SK-N-MC (cell line): ENCODE data around the gene SBF2.

Experiments used
- DNase-seq: peaks from one replicate; pipeline ENCODE4 v3.0.0-alpha.2; 2011; ENCODE audit warnings: low read depth, low spot score
- H3K27ac ChIP-seq: fragments of 200-600 bp; sonication (generic); 2 replicates; pipeline ENCODE4 v1.5.1; 2016; ENCODE audit warnings: mixed run types
- H3K36me3 ChIP-seq: fragments of 200-600 bp; sonication (generic); 2 replicates; pipeline ENCODE4 v1.6.1; 2017; ENCODE audit warnings: antibody characterized with exemption, low read length, mixed read lengths; ENCODE audit not compliant: insufficient read depth
- H3K4me3 ChIP-seq: fragments of 200-600 bp; sonication (generic); 2 replicates; pipeline ENCODE4 v1.5.1; 2016
- H3K9ac ChIP-seq: fragments of 200-600 bp; sonication (generic); 2 replicates; pipeline ENCODE4 v1.8.0; 2017; ENCODE audit warnings: mixed run types, mixed read lengths; ENCODE audit not compliant: insufficient read length
- H3K9me3 ChIP-seq: fragments of 200-600 bp; sonication (generic); 2 replicates; pipeline ENCODE4 v1.6.1; 2017; ENCODE audit warnings: low read depth, mild to moderate bottlenecking, antibody characterized with exemption, low read length, moderate library complexity, mixed read lengths
- EZH2 ChIP-seq: fragments of 200-600 bp; sonication (generic); IDR thresholded peaks from one replicate; pipeline ENCODE4 v1.6.1; 2017; ENCODE audit warnings: antibody characterized with exemption
- FOXP2 ChIP-seq: optimal IDR thresholded peaks from 2 replicates; pipeline ENCODE3; 2011; ENCODE audit warnings: mild to moderate bottlenecking, moderate library complexity; ENCODE audit not compliant: insufficient read depth; ENCODE audit errors: extremely low read length, control extremely low read depth
- POLR2AphosphoS5 ChIP-seq: IDR thresholded peaks from 2 replicates; pipeline ENCODE4 v1.6.1; 2012; ENCODE audit warnings: mild to moderate bottlenecking, low read depth, low read length, borderline replicate concordance

Gene SBF2

DNA sequence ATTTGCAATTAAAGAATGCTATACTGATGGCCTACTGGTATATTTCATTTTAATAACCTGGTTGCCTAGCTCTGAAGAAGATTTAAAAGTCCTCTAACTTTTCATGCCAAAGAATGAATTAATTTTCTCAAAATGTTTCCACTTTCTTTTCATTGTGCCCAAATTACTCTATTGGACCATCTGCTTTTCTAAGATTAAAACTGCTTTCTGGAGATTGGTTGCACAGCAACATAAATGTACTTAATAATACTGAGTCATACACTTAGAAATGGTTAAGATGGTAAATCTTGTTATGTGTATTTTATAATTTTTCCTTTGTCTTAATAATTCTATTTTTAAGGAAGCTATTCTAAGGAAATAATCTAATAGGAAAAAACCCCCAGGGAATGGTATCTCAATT lies 479.9 kb downstream of the SBF2 start:
- TF ChIP-seq POLR2AphosphoS5 = no peak
- no peak for TF ChIP-seq FOXP2
- TF ChIP-seq EZH2 = no peak
- Histone ChIP-seq H3K4me3 (no peak overlapping the region), H3K27ac (no peak overlapping the region), H3K9ac (no peak overlapping the region), H3K36me3 (peaks cover 4% of the 10 kb centered on the region; the same call in 1 of the 2 replicates), H3K9me3 (no peaks in the 10 kb centered on the region)
- DNase-seq = no peak

DNA sequence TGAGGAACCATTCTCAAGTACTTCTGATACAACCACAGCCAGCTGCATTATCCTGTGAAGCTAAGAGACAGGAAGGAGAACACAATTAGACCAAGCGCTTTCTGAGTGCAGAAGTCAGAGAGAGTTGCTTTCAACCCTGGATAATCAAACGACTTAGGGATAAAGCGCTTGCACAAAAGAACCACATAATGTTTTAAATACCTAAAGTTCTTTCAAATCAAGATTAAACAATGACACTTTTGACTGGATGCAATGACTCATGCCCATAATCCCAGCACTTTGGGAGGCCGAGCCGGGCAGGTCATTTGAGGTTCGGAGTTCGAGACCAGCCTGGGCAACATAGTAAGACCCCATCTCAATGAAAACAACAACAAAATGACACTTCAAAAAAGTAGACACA lies 485.1 kb downstream of the SBF2 start:
- TF ChIP-seq POLR2AphosphoS5 = no peak
- TF ChIP-seq EZH2 = no peak
- no peak for TF ChIP-seq FOXP2
- Histone ChIP-seq H3K9ac (no peak overlapping the region), H3K27ac (no peak overlapping the region), H3K4me3 (no peak overlapping the region), H3K9me3 (no peaks in the 10 kb centered on the region), H3K36me3 (peaks cover 18% of the 10 kb centered on the region)
- DNase-seq = no peak

DNA sequence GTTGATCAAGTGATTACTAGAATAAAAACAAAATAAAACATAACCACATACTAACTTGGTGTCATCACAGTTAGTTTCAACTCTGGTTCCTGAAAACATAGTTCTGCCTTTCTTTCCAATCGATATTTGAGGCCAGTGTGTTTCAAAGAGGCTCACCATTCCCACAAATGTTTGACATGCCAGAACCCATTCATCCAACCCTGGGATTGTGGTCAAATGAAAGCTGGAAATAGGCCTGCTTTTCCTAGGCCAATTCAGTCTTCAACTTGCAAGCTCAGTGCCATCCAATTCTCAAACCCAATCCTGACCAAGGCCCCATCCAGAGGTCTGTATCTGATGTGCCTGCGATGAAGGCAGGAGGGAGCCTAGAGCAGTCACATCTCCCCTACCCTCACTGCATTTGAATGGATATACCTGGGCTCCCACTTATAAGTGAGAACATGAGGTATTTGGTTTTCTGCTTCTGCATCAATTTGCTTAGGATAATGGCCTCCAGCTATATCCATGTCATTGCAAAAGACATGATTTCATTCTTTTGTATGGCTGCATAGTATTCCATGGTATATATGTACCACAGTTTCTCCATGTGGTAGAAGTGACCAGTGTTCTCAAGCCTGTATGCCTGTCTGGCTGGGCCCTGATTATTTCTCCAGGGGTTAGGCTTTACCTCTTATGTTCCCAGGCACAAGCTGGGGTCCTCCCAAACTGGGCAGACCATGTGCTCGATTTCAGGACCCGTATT lies 486.9 kb downstream of the SBF2 start:
- no peak overlapping the region for H3K4me3 ChIP-seq
- TF ChIP-seq FOXP2 = no peak
- H3K36me3 ChIP-seq = peaks cover 15% of the 10 kb centered on the region
- H3K9ac ChIP-seq = no peak overlapping the region
- H3K27ac ChIP-seq = no peak overlapping the region
- no peaks in the 10 kb centered on the region for H3K9me3 ChIP-seq
- DNase-seq = no peak

DNA sequence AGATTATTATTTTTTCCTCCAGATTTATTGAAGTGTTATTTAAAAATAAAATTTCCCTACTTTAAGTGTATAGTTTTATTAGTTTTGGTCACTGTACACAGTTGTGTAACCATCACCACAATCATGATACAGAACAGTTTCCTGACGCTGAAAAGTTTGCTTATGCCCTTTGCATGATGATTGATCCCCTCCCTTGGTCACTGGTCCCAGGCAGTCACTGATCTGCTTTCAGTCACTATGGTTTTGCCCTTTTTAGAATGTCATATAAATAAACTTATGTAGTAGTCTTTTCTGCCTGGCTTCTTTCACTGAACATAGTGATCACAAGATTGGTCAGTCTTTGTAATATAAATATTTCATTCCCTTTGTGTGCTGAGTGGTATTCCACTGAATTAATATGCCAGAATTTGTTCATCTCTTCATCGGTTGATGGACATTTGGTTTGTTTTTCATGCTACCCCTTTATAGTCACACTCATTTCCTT lies 489.6 kb downstream of the SBF2 start:
- Histone ChIP-seq H3K36me3 (peaks cover 15% of the 10 kb centered on the region), H3K9me3 (no peaks in the 10 kb centered on the region), H3K27ac (peak overlapping the region; percentile 94; the same call in 1 of the 2 replicates), H3K4me3 (no peak overlapping the region), H3K9ac (no peak overlapping the region)
- no peak for DNase-seq
- TF ChIP-seq FOXP2 (no peak), EZH2 (no peak), POLR2AphosphoS5 (no peak)

DNA sequence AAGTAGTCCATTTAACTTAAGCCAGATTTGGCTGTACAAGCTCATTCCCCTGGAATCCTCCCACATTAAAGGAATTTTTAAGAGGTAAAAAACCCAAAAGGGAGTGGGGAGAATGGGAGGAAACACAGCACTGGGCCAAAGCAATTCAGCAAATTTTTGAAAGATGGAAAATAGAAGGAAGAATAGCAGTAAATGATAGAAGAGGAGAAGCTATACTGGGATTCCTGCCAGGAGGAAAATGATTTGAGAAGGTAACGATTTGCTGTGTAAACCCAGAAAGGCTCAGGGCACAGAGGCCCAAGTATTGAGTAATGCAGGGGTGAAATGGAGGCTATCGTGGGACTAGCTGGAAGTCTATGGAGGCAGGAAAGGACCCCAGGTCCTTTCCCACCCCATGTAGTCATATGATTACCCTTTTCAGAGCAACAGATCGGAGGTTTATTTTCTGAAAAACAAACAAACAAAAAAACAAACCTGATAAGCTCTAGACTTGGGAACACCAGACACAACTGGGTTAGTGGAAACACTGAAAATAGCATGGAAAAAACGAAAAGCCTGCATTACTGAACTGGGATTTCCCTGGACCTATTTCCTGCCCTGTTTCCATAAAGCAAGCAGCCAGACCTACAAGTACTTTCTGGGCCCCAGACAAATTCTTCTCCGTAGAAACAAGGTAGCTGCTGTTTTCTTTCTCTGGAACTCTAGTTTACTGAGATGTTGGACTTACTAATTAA lies 490.2 kb downstream of the SBF2 start:
- H3K9me3 ChIP-seq = no peaks in the 10 kb centered on the region
- H3K27ac ChIP-seq = peak overlapping the region; percentile 94
- H3K9ac ChIP-seq = peak overlapping the region; percentile 76
- no peak for DNase-seq
- peaks cover 15% of the 10 kb centered on the region for H3K36me3 ChIP-seq
- TF ChIP-seq EZH2 (no peak), FOXP2 (no peak), POLR2AphosphoS5 (no peak)
- no peak overlapping the region for H3K4me3 ChIP-seq

DNA sequence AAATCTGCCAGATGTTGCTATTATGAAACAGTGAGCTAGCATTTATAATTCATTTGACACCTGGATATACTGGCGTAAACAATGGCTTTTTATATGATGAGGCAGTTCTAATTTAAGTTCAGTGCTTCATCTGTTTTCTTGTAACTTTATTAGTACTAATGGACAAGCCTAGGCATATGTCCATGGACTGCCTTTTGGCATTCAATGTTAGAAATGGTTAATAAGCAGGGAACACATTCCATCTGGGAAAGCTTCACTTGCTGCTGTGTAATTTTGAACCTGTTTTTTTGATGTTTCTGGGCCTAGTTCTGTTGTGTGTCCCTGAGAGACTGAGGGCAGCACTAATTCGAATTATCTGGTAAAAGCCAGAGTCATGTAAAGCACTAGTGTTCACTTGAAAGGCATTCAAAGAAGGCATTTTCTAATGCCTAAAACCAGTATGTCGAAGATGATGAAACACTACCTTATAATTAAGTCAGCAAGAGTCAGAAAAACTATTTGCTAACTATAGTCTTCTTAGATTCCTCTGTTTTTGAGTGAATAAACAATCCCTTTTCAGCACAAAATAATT lies 491.6 kb downstream of the SBF2 start:
- H3K27ac ChIP-seq = peak overlapping the region; percentile 94

DNA sequence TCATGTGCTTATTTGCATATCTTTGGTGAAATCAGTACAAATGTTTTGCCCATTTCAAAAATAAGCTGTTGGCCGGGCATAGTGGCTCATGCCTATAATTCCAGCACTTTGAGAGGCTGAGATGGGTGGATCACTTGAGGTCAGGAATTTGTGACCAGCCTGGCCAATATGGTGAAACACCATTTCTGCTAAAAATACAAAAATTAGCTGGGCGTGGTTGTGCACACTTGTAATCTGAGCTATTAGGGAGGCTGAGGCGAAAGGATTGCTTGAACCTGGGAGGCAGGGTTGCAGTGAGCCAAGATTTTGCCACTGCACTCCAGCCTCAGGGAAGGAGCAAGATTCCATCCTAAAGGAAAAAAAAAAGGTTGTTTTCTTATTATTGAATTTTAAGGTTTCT lies 494.1 kb downstream of the SBF2 start:
- no peak overlapping the region for H3K9ac ChIP-seq
- H3K4me3 ChIP-seq = no peak overlapping the region
- no peak overlapping the region; the same call in 1 of the 2 replicates for H3K27ac ChIP-seq
- no peak for TF ChIP-seq POLR2AphosphoS5
- no peak for TF ChIP-seq EZH2
- TF ChIP-seq FOXP2 = no peak
- no peaks in the 10 kb centered on the region for H3K36me3 ChIP-seq
- no peak for DNase-seq
- H3K9me3 ChIP-seq = no peaks in the 10 kb centered on the region

More for the DNA sequence above, 491.6 kb downstream of the SBF2 start:
- Histone ChIP-seq H3K9me3 (no peaks in the 10 kb centered on the region), H3K36me3 (peaks cover 5% of the 10 kb centered on the region; the same call in 1 of the 2 replicates), H3K4me3 (no peak overlapping the region), H3K9ac (peak overlapping the region; percentile 76)
- TF ChIP-seq EZH2 (no peak), POLR2AphosphoS5 (no peak)
- peak; percentile 47 for DNase-seq

DNA sequence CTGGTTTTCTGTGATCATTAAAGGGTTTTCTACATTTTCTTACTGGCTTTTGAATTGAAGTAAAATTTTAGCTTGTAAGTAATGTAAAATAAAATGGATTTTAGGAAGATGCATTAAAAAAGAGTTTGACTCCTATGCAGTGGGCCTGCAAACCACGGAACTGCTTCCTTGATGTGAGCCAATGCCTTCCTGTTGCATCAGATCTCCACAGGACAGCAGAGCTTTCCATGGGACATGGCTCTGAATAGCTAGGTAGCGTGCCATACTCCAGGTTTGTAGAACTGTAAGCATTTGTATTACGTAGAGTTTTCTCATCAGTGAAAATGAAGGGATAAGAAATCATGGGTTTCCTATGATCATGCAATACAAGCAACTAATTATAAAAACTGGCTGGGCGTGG lies 496.7 kb downstream of the SBF2 start:
- H3K9me3 ChIP-seq = no peaks in the 10 kb centered on the region
- no peak overlapping the region for H3K4me3 ChIP-seq
- H3K27ac ChIP-seq = no peak overlapping the region; the same call in 1 of the 2 replicates
- no peak overlapping the region for H3K9ac ChIP-seq
- DNase-seq = no peak
- no peaks in the 10 kb centered on the region for H3K36me3 ChIP-seq
- TF ChIP-seq FOXP2 (no peak), POLR2AphosphoS5 (no peak), EZH2 (no peak)
